Right lobe of liver (tissue), 4 donors: ENCODE results near the gene TMEM202.

Experiments
- POLR2A ChIP-seq: fragments of 450-650 bp; IDR thresholded peaks from one replicate; pipeline ENCODE4 v1.6.1; 2017; ENCODE audit warnings: antibody characterized with exemption, mild to moderate bottlenecking
- TF ChIP-seq, protein P1 (sequence below), 4 donors: fragments of 200-600 bp in 3 of 4; fragments of 450-650 bp in 1 of 4; IDR thresholded peaks; one replicate each; pipeline versions ENCODE4 v1.5.1 to v1.8.0; 2016 to 2022; ENCODE audit warnings: antibody characterized with exemption in 4 of 4, mild to moderate bottlenecking in 2 of 4
- donor health status: DM: no; HTN: no; CAD: no.
- donor health status: DM: no; HTN: no; CAD: no.
- donor health status: DM: no; HTN: yes; CAD: no.

DNA sequence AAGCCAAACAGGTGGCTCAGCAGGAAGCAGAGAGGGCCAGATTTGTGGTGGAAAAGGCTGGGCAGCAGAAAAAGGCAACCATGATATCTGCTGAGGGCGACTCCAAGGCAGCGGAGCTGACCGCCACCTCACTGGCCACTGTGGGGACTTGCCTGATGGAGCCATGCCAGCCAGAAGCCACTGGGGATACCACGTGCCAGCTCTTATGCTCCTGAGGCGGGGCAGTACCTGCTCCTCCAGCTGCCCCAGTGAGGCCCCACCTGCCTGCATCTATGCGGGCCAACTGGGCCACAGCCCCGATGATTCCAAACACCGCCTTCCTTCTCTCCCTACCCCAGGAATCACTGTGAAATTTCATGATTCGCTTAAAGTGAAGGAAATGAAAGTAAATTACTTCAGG lies 53.1 kb downstream of the TMEM202 start:
- TF ChIP-seq, protein P1, sequence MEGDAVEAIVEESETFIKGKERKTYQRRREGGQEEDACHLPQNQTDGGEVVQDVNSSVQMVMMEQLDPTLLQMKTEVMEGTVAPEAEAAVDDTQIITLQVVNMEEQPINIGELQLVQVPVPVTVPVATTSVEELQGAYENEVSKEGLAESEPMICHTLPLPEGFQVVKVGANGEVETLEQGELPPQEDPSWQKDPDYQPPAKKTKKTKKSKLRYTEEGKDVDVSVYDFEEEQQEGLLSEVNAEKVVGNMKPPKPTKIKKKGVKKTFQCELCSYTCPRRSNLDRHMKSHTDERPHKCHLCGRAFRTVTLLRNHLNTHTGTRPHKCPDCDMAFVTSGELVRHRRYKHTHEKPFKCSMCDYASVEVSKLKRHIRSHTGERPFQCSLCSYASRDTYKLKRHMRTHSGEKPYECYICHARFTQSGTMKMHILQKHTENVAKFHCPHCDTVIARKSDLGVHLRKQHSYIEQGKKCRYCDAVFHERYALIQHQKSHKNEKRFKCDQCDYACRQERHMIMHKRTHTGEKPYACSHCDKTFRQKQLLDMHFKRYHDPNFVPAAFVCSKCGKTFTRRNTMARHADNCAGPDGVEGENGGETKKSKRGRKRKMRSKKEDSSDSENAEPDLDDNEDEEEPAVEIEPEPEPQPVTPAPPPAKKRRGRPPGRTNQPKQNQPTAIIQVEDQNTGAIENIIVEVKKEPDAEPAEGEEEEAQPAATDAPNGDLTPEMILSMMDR (IDR thresholded peaks at IDR 0.05) = no peak
- no peak for TF ChIP-seq POLR2A
